HS-5 (cell line): Measurements from ENCODE around the gene SSH3.
"Not testable (repeated sequence)": the region's sequence is repeated elsewhere in the genome, so short reads cannot be mapped to it uniquely, and the experiment has no call there.

Experiments used
- DNase-seq: peaks from one replicate; pipeline ENCODE4 v3.0.0-alpha.2; 2012; ENCODE audit warnings: low read depth

SSH3 gene

DNA sequence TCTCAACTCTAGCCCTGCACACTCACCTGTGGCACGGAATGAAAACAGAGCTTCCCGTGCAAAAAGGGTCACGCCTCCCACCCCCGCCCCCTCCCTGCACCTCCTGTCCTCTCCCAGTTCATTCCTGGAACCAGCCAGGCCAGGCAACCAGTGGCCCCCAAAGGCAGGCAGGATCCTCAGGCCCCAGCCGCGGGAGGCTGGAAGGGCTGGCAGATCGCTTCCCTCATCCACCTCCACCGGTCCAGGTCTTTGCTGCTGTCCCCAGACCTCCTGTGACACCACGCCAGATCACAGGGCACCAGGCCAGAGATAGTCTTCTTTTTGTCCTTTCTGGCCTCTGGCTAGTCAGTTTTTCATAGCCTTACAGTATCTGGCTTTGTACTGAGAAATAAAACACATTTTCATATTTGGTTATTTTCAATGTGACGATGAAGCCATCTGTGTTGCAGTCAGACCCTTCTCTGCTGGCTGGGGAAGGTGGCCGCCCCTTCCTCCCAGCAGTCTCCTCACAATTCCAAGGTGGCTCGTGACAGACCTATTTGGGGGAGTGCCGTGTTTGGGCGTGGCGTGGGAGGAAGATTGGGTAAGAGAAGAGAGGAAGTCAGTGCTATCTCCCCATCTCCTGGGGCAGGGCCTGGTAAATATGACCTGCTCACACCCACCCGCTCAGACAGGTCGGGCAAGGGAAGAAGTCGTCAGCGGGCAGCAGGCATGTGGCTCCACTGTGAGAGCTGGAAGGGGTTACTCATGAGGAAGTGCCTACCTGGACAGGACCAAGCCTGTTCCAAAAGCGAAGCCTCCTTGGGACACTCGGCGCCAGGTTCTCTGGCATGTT, 9.1 kb downstream of the SSH3 start:
- DNase-seq, result no peak

DNA sequence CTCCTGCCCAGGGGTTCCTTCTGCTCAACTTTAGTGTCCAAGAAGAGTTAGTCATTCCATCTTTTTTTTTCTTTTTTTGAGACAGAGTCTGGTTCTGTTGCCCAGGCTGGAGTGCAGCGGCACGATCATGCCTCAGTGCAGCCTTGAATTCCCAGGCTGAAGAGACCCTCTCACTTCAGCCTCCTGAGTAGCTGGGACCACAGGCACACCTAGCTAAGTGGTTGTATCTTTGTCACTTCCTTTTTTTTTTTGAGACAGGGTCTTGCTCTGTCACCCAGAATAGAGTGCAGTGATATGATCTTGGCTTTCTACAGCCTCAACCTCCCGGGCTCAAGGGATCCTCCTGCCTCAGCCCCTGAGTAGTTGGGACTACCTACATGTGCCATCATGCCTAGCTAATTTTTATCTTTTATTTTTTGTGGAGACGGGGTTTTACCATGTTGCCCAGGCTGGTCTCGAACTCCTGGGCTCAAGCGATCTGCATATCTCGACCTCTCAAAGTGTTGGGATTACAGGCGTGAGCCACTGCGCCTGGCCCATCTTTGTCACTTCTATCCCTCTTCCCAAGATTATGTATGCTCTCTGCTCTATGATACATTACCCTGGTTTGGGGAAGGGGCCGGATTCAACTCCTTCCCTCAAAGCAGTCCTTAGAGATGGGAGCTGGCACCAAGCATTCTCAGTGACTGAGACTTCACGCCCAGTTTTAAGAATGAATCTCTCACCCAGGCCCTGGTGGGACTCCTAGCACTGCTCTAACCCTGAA, 10.0 kb downstream of the SSH3 start:
- DNase-seq, result no peak

DNA sequence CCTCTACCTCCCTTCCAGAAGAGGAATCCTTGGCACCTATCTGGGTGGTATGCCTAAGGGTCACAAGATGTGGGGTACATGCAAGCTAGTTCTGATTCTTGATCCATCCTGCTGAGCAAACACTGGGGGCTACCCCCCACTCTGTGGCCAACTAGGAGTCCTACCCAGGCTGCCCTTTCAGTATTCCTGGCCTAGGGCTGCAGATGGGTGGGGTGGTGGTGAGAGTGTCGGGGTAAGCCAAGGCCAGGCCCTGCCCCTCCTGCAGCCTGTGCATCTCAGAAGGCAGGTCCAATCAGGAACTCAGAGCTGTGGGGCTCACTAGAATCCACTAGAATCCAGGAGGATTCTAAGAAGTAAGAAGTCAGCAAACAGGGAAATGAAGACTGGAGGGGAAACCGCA, 10.9 kb downstream of the SSH3 start:
- DNase-seq, result no peak

DNA sequence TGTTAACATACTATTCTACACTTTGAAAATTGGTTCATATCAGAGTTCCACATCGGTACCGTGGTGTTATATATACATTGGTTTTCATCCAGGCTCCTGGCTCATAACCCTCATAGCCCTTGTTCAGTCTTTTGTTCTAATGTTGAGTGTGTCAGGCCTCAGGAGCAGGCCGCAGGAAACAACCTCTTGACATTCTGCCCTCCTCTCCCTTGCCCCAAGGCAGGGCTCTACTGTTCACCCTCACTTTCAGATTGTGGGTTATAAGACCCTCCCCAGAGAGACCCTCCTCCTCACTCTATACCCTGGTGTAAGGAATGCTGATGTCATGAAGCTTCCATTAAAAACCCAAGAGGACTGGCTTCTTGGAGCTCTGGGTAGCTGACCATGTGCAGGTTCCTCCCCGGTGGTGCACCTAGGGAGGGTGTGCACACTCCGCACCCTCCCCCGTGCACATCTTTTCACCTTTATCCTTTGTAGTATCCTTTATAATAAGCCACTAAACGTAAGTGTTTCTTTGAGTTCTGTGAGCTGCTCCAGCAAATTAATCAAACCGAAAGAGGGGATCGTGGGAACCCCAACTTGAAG, 12.1 kb downstream of the SSH3 start:
- no peak for DNase-seq

DNA sequence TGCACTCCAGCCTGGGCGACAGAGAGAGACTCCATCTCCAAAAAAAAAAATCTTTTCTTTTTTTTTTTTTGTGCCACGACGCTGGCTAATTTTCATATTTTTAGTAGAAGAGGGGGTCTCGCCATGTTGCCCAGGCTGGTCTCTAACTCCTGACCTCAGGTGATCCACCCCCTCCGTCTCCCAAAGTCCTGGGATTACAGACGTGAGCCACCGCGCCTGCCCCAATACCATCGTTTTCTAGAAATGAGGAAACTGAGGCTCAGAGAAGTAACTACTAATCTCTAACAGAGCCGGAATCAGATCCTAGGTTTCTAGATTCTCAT, 13.5 kb downstream of the SSH3 start:
- DNase-seq, result no peak

DNA sequence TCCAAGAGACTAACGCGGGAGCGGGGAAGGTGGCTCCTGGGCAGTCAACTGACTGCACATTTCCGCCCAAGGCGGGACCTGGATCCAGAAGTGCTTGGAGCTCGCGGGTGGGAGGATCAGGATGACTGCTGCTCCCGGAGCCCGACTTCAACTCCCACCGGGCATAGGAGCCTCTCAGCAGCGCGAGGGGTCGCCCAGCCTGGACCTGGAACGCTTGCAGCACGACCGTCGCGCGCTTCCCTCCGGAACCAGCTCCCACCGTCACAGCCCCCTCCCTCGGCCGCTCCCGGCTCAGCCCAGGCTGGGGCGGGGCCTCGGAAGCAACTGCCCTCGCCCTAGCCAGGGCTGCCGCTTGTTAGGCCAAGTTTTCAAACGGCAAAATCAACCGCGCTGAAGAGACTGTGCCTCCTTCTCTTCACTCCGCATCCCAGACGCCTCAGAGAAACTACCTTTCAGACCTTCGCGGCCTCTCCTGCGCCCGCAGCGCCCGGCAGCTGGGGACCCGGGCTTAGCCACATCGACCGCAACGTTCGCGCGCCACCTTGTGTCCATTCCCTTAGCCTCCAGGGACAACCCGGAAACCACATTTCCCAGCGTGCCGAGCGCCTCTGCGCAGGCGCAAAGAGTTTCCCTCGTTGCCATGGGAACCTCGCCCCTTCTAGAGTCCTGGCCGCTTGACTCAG, 14.0 kb downstream of the SSH3 start:
- peak; percentile 89 for DNase-seq

DNA sequence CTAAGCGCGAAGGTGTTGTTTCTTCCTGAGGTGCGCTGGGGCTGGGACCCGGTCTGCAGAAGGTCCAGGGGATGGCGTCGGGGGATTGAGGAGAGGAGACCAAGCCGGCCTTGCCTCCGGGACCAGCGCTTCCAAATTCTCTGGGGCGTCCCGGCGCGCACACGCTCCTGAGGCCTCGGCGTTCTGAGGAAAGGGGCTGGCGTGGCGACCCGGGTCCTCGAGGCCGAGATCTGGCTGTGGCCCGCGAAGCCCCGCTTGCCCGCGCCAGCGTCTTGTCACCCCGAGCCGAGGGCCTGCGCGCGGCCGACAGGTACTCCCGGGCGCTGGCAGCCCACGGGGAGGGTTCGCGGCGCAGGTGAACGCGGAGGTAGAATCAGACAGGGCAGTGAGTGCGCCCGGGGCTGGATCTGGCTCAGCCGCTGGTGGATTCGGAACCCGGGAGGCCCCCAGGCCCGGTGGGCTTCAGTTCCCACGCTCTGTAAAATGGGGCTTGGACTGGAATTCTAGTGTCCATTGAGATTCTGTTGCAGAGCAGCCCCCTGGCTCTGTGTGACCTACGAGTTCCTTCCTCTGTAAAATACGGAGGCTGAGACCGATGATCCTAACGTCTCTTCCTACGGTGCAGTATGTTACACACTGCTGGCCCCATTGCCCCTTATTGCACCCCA, 14.7 kb downstream of the SSH3 start:
- DNase-seq, result no peak

DNA sequence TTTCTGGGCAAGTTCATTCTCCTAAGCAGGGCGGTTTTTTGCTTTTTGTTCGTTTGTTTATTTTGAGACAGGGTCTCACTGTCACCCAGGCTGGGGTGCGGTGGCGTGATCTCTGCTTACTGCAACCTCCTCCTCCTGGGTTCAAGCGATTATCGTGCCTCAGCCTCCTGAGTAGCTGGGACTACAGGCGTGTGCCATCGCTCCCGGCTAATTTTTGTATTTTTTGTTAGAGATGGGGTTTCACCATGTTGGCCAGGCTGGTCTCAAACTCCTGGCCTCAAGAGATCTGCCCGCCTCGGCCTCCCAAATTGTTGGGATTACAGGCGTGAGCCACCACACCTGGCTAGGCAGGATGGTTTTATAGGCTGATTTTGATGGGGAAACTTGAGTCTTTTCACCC, 15.5 kb downstream of the SSH3 start:
- not testable (repeated sequence) for DNase-seq

DNA sequence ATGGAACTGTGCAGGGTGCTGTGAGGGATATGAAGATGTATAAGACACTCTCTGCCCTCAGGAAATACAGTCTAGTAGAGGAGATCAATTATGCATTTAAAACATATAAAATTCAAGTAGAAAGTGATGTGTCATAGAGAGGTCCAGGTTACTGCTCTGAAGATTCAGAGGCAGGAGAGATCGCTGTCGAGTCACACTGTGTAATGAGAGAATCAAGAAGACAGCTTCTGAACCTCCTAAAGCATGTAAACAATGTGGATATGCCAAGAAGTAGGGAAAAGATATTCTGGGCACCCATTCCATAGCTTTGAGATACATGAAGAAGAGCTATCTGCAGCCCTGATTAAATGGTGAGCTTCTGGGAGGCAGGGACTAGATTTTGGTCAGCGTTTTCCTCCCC, 16.7 kb downstream of the SSH3 start:
- DNase-seq, result no peak

DNA sequence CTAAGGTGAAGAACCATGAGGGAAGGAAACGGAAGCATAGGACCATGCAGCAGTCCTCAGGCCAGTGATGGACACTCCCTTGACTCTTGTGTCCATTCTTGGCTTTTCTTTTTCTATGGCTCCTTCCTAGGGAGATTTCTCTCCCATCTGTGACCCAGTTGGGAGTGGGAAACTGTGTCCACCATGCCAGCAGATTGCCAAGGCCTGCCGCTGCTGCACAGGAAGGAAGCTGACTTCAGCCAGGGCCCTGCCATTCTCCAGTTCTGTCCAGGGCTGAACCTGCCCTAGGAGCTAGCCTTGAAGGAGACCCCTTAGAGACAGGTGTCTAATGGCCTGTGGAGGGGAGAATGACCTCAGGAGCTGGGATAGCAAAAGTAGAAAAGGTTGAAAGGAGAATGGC, 17.4 kb downstream of the SSH3 start:
- DNase-seq, result no peak

DNA sequence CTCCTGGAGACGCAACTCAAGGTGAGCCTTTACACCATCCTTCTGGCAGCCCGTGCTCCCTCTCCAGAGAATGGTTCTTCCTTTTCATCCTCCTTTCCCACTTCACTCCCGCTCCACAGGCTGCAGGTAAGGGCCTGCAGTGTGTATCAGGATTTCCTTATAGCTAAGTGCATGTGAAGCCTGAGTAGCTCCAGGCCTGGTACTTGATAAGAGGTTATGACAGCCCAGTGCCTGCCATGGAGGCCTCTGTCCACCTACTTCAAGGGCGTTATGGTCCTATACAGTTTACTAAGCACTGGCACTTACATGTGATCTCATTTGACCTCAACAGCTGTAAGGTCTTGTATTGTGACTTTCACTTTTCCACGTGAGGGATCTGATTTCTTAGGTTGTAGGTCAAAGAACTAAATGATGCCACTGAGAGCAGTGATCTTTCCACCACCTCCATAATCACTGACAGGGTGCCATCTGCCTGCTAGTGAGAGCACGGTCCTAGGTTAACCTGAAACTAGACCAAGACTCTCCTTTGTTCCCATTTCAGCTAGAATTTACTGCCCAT, 18.1 kb downstream of the SSH3 start:
- no peak for DNase-seq

DNA sequence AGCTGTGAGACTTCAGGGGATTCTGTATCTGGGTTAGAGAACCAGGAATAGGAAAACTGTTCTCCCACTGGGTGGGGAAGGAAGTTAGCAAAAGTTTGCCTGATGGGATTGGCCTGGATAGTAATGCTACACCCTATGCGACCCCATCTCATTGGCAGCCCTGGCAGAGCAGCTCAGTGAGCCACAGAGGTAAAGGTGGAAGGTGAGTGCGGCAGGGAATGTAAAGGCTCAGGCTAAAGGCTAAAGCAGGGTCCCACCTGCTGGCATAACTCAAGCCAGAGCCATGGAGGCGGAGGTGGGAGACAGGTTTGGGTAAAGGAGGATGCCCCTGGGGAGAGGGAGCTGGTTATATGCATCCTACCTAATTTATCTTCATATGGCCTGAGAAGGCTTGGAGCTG, 18.7 kb downstream of the SSH3 start:
- DNase-seq, result no peak

DNA sequence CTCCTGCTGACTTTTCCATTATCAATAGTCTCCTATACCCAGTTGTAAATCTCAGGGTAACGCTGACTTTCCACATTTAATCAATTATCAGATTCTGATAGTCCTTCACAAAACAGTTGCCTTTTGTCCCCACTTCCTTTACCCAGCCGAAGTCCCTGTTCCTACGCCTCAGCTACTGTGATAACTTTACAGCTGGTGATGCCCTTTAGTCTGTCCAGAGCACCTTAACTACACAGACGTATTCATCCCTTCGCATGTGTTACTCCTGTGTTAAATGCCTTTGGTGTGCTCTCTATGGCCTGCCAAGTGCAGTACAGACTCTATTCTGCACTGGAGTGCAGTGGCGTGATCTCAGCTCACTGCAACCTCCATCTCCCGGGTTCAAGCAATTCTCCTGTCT, 20.2 kb downstream of the SSH3 start:
- no peak for DNase-seq

DNA sequence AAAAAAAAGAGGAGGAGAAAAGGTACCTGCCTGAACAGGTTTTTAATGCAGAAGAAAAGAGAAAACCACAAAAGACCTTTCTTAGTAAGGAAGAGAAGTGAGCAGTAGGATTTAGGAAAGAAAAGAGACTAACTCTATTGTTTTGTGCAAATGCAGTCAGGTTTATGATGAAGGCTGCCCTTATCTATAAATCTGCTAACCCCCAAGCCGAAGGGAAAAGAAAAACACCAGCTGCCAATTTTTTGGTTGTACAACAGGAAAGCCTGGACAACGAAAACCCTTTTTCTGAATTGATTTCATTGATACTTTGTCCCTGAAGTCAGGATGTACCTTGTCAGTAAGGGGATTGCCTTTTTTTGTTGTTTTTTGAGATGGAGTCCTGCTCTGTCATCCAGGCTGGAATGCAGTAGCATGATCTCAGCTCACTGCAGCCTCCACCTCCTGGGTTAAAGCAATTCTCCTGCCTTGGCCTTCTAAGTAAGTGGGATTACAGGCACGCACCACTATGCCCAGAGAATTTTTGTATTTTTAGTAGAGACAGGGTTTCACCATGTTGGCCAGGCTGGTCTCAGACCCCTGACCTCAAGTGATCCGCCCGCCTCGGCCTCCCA, 28.9 kb downstream of the SSH3 start:
- DNase-seq, result no peak

DNA sequence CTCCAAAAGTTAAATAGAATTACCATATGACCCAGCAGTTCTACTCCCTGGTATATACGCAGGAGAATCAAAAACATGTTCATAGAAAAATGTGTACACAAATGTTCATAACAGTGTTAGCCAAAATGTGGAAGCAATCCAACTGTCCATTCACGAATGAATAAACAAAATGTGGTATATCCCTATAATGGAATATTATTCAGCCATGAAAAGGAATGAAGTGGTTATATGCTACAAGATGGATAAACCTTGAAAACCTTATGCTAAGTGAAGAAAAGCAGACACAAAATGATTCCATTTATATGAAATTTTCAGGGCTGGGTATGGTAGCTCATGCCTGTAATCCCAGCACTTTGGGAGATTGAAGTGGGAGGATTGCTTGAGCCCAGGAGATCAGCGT, 33.9 kb downstream of the SSH3 start:
- no peak for DNase-seq

DNA sequence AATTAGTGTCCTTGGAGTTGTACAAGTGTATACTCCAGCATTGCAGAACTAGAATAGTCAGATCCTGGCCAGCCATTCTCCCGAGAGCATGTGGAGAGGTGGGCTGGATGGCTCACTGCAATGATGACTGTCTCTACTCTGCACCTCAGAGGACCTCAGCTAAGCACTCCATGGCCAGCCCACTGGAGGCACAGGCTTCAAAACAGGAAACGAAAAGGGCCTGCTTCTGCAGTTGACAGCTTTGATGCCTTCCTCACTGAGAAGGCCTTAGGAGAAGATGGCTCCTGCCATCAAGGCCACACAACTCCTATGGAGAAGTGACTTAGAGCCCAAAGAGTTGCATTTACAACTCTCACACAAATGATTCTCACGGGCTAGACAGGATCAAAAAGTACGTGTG, 40.9 kb downstream of the SSH3 start:
- DNase-seq, result no peak

DNA sequence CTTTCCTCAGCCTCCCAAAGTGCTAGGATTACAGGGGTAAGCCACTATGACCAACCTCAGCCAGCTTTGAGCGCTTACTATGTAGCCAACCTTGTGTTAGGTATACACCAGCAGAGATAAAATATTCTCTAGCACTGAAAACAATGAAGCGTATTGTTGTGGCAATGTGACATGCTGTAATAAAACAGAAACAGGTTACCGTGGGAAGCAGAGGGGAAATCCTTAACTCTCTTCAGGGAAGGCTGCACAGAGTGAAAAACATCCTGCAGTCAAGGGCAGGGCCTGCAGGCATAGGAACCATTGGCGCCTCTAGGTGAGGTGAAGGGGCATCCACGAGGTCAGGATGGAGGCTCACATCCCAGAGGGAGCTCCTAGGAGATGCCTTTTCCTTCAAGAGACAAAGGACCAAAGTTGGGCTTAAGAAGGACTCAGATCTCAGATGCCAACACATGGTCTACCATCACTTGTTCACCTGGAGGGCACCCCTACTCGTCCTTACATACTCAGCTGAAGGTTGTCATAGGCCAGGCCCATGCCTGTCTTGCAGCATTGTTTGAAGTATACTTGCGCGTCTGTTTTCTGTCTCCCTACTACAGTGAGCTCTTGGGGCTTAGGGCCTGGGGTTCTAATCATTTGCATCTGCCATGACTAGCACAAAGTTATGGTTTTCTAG, 42.1 kb downstream of the SSH3 start:
- DNase-seq, result no peak

DNA sequence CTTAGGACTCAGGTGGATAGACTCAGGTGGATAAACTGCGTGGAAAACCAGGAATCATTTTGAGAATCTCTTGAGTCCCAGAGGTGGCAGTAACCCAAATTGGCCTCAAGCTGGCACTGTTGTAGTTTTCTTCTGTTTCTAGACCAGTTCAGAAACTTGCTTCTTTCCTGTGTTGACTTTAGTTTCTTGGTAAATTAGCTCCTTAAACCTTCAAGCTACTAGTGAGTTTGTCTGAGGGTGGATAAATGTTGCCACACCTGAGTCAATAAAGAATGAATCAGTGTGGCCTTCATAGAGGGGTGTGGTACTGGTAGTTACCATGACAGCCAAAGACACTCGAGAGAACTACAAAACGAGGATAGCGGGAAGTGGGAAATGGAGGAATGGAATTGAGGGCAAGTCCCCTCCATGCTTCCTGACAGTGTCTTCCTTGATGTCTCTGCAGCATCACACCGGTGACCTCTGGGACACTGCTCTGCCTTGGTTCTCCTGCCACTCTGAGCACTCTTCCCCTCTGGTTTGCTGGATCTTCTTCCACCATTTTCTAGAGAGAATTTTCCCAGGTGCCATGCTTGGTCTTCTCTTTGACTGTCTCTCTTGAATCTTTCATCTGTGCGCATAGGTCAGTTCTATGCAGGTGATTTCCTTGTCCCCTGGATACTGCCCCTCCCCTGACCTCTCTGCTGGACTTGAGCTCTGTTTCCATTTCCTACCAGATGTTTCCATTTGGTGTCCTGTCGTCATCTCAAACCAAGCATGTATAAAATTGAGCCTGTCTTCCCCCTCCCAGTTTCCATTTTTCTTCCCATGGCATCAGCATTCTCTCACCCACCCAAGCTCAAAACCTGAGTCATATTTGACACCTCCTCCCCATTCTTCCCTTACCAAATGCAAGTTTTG, 42.8 kb downstream of the SSH3 start:
- DNase-seq, result peak; percentile 23

DNA sequence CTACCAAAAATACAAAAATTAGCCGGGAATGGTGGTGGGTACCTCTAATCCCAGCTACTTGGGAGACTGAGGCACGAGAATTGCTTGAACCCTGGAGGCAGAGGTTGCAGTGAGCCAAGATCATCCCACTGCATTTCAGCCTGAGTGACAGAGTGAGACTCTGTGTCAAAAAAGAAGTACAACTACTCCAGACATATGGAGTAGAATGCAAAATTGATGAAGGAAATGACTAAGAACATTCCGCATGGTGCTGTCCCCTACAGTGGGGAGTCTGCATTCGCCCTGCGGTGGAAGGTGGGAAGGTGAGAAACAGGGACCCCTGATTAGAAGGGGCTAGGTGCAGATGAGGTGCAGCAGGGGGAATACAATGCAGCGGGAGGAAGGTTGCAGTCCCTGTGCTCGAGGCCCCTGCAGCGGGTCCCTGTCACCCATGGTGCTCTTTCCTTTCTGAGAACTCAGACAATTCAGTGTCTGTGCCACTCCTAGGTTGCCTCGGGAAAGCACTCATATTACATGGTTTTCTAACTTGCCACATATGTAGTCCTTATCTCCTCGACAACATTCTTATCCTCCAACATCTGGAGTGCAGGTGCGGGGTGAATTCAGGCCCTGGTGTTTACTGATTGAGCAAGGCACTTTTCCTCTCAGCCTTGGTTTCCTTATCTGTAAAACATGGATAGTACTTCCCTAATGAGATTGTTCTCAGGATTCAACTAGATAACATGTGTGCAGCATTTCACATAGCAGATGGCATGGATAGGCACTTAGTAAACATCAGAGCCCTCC, 44.8 kb downstream of the SSH3 start:
- no peak for DNase-seq
